Activated CD4-positive, alpha-beta T cell treated with anti-CD3 and anti-CD28 coated beads, Interleukin-10, Interleukin-2, amounts not matched to agents 100 ng/mL and 50 ng/mL, durations not matched to agents 16 hours and 8 hours (primary cell): ENCODE measurements around the gene NPSR1.
A peak's percentile ranks its signal among the peaks of the same experiment; 100 is the strongest.
"Not testable (repeated sequence)": the region's sequence is repeated elsewhere in the genome, so short reads cannot be mapped to it uniquely, and the experiment has no call there.

Experiments used
- DNase-seq: peaks from one replicate; pipeline ENCODE4 v3.0.0-alpha.2; 2020

Gene NPSR1

DNA sequence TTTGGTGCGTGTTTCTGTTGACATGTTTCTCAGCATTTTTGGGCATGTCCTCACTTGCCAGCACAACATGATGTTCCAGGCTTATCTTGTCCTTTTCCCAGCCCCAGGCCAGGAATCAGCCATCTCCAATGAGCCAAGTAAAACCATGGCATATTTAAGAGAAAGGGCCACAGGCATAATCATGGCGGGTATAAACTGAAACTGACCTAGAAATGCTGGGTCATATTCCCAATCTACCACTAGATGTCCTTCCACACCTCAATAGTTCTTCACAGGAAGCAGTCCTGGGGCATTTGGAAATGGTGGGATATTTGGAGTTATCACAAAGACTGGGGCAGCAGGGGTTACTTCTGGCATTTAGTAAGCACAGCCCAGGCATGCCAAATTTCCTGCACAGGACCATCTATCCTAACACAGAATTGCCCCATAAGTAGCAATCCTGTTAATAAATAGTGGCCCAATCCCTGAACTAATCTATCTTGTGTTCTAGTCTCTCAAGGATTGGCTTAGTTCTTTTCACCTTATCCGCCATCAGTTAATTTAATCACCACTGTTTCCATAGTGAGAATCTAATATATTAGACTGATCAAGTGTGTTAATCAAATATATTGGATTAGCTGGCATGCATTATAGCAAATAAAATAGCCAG is 101.6 kb downstream of the NPSR1 start:
- no peak for DNase-seq

DNA sequence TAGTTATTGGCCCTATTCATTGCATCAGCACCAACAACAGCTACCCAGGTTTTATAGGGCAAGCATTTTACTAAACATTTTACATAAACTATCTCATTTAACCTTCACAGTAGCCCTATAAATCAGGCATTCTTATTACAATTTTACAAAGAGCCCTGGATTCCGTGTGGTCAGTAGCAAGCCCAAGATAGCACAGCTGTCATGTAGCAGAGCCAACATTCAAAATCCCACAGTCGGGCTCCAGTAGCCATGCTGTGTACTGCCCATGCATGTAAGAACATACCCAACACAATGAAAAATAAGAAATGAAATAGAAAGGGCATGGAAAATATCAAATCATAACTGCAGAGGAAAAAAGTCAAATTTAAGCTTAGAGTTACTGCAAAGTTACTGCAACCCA is 102.3 kb downstream of the NPSR1 start:
- DNase-seq = no peak

DNA sequence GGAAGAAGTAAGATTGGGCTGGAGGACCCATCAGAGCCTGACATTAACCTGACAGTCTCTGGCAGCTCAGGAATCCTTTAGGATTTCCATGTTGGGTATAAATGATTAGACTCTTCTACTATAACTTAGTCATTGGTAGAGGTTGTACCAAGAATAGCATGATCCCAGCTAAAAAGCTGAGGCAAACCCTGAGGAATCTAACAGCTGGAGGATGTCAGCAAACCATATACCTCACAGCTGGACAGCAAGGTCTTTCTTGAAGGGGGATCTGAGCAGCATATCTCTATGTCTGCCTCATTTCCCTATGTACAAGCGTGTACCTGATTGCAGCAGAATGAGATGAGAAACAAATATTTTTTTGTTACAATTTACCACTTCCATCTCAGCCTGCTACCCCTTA is 103.2 kb downstream of the NPSR1 start:
- DNase-seq = no peak

GRCh38 chr7:34761627-34762026 is 103.6 kb downstream of the NPSR1 start:
- DNase-seq = no peak

DNA sequence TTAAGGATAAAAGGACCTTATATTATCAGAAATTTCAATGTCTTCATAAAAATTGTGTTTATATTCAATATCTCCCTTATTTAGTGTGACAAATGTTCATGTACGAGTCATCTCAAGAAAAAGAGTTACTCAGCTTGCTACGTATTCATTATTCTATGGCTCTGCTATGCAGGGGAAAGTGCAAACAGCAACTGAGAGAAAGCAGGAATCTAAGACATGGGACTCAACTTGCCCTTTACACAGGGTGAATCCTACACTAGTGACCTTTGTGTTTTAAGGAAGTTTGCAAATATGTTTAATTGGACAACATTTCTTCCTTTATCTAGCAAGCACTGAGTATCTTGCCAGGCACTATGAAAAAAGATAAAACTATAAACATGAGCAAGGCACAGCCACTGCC is 104.7 kb downstream of the NPSR1 start:
- no peak for DNase-seq

DNA sequence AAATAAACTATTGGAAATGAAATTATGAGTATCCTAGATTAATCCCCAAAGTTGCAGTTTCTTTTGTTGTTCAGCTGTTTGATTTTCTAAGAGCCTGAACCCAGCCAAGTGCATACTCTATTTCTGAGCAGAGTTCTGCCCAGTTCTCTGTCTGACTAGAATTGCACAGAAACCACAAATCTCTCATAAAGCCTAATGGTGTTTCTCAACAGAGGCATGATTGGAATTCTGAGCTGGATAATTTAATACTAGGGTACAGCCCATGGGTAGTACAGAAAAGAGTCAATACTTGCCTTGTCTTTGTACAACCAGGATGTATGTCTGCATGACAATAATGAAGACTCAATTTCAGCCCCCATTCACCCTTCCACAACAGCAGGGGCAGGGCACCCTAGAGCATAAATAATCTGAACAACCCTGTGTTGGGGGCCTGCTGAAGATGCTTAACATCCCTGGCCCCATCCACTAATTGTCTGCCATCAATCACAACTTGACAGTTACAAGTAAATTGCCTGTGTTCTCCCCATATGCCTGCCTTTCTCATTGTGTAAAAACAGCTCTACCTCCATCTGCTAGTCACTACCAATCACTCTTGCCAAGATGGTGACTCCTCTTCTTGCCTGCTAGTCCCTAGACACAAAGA is 114.4 kb downstream of the NPSR1 start:
- DNase-seq = no peak

GRCh38 chr7:34776748-34777358 is 118.8 kb downstream of the NPSR1 start:
- no peak for DNase-seq

- DNase-seq = no peak
These were observed 122.5 kb downstream of the NPSR1 start for GRCh38 chr7:34780546-34780945.

GRCh38 chr7:34787586-34787985 is 129.6 kb downstream of the NPSR1 start:
- DNase-seq = no peak

DNA sequence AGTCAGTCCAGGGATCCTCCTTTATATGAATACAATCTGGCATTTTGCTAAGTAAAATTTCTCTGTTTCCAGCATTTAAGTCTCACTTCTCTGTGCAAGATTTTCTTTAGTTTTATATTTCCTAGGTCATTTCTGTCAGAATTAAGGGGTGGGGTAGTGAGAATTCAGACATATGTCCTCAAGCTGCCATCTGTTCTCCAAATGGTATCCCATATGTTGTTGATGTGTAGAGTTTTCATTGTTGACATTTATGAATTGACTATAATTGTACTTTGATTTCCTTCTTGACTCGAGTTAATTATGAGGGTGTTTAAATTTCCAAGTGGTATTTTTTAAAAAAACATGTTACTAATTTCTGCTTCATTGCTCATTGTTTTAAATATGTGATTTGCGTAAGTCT is 148.8 kb downstream of the NPSR1 start:
- DNase-seq = no peak

DNA sequence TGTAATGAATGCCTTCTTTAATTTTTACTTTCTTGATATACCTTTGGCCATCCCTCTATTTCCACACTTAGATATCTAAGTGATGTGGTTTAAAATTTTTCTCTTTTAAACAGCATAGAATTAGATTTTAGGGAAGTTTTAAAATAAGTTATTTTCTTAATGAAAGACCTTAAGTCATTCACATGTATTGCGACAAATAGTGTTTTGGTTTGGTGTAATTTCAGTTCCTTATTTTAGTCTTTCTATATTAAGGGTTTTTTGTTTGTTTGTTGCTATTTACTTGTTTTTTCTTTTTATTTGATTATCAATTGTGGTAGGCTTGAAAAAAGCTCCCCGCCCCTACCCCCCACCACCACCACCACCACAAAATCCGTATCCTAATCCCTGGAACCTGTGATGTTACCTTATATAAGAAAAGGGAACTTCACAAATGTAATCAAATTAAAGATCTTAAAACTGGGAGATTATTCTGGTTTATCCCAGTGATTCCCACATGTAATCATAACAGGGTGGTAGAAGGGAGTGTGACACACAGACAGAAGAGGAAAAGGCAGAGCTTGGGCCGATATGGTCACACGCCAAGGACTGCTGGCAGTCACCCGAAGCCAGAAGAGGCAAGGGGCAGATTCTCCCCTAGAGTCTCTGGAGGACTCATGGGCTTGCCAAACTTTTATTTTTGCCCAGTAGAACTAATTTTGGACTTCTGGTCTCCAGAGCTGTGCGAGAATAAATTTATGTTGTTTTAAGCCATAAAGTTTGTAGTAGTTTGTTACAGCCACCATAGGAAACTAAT is 149.7 kb downstream of the NPSR1 start:
- no peak for DNase-seq

GRCh38 chr7:34814203-34814842 is 156.3 kb downstream of the NPSR1 start:
- DNase-seq = not testable (repeated sequence)

DNA sequence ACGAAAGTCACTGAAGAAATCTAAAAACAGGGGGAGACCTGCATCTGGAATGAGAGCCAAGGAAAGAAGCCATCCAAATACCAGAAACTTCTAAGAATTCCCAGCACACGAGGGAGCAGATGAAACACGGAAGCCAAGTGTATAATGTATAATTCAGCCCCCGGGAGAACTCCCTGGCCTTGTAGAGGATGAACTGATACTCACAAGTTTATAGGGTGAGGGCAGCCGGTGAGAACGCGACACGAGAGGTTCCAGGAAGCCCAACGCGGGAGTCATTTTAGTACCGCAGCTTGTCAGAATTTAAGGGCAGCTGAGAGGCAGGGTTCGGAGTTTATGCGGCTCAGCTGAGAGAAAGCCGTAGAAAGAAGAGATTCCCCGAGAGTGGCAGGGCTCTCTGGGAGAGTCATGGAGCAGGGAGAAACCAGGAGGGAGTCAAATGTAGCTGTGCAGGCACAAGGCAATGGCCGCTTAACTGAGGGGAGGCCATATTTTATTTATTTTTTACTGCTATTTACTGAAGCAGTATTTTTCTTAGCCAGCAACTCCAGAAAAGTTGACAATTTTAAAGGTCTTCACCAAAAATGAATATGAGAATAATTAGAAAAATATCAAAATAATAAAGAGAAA is 164.0 kb downstream of the NPSR1 start:
- DNase-seq = no peak

GRCh38 chr7:34823650-34824258 is 165.7 kb downstream of the NPSR1 start:
- DNase-seq = peak; percentile 57

- no peak for DNase-seq
These were observed 167.2 kb downstream of the NPSR1 start for GRCh38 chr7:34825221-34825620.

DNA sequence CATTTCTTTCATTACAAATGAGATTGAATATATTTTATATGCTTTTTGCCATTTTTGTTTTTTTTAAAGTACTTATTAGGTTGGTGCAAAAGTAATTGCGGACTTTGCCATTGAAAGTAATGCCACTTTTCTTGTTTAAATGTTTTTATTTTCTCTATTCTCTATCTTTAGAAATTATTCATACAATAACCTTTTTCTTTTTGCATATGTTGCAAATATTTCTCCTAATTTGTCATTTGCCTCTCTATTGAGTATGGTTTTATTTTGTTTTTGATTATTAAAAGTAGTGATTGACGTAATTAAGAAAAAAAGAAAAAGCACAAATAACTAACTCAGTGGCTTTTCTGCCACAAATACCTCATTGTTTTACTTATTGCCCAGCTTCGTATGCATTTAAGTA is 172.4 kb downstream of the NPSR1 start:
- no peak for DNase-seq

DNA sequence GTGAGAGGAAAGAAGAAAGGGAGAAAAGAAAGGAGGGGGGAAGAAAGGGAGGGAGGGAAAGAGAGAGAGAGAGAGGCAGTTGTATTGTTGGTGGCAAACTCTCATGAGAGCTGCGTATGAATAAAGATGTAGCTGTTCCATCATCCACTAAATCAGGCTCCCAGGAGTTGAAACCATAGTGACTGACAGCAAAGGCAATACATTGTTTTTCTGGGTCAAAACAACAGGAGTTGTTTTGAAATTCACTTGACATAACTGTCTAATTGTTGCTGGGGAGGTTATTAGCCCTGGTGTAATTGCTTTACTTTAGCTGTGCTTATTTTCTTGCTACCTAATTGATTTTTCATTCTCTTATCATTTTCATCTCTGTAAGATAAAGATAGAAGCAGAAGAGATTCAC is 173.4 kb downstream of the NPSR1 start:
- no peak for DNase-seq

DNA sequence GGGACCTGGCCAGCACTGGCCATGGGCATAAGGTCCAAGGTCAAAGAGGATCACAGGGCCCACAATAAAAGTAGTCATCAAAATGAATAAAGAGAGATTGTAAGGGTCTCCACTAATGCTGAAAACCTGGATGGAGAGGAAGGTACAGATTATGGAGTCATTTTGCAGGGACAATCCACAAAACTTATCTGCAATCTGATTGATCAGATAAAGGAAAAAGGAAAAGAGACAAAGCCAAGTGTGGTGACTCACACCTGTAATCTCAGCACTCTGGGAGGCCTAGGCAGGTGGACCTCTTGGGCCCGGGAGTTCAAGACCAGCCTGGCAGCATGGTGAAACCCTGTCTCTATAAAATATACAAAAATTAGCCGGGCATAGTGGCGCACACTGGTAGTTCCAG is 174.0 kb downstream of the NPSR1 start:
- no peak for DNase-seq

GRCh38 chr7:34835901-34836600 is 178.0 kb downstream of the NPSR1 start:
- no peak for DNase-seq

DNA sequence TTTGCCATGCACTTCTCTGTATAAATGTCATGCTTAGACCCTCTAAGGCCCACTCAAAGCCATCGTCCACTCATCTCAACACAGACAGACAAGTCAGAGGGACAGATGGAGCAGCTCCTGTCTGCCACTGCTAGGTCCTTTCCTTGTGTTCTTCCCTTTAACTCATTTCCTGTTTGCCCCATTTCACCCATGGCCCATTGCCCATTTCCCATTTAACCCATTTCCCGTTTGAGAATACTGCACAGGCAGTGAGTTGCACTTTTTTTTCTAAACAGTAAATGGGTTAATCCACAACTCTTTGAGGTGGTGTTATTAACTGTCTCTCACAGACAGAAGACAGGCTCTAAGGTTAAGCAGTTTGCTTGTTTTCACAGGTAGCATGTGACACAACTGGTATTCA is 179.3 kb downstream of the NPSR1 start:
- no peak for DNase-seq

- DNase-seq = no peak
These were observed 179.8 kb downstream of the NPSR1 start for GRCh38 chr7:34837801-34838201.

DNA sequence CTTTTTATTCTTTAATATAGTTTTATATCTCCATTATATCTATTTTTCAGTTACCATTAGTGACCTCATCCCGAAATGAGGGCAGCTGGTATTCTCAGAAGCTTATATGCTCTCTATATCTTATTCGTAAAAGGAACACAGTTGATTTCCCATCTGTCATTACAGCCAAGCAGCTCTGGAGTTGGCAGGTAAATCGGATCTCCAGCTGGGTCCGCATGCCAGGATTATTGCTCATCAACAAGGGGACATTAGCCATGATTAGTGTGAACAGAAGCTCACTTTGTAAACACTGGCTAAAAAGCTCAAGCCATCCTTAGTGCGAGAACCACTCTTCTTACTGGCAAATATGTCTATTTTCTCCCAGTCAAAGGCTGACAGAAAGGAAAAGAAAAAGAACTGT is 180.3 kb downstream of the NPSR1 start:
- DNase-seq = no peak
